Body of pancreas (tissue), 4 donors: ENCODE data around the gene NRP1. TPM values are rescaled to one million over a fixed set of nuclear protein-coding genes. Genes with fewer than 3 reads are reported as not detected.

Experiments used
- ATAC-seq: fragments of 150-250 bp; one replicate; pipeline ENCODE4 v1.9.1; 2016
- DNase-seq, 4 donors: peaks; one replicate each; pipeline ENCODE4 v3.0.0-alpha.2; 2019
- H3K27ac ChIP-seq, 4 donors: fragments of 200-600 bp; sonication (generic); 1 replicate in 3 of 4; 2 replicates in 1 of 4; pipeline versions ENCODE4 v1.5.1 to v1.6.1; 2016 to 2019; ENCODE audit warnings: mild to moderate bottlenecking in 1 of 4, mixed read lengths in 1 of 4, moderate library complexity in 1 of 4
- H3K27me3 ChIP-seq, 2 donors: fragments of 200-600 bp; sonication (generic); one replicate each; pipeline ENCODE4 v1.6.0; 2016; ENCODE audit warnings: mild to moderate bottlenecking in 1 of 2
- H3K36me3 ChIP-seq, 2 donors: fragments of 200-600 bp; sonication (generic); replicated peaks in 1 of 2; 2 replicates each; pipeline ENCODE4 v1.5.1; 2016; ENCODE audit warnings: low read depth in 2 of 2; ENCODE audit not compliant: insufficient read depth in 1 of 2
- H3K4me1 ChIP-seq: fragments of 200-600 bp; sonication (generic); one replicate; pipeline ENCODE4 v1.6.0; 2016
- H3K4me3 ChIP-seq, 2 donors: fragments of 200-600 bp; sonication (generic); 1 replicate in 1 of 2; 2 replicates in 1 of 2; pipeline ENCODE4 v1.5.1; 2016 to 2019
- H3K9me3 ChIP-seq, 3 donors: fragments of 200-600 bp; sonication (generic); 1 replicate in 2 of 3; 2 replicates in 1 of 3; pipeline ENCODE4 v1.5.1; 2016
- POLR2A ChIP-seq, 3 donors: fragments of 450-650 bp; IDR thresholded peaks; one replicate each; pipeline ENCODE4 v1.6.1; 2016; ENCODE audit warnings: antibody characterized with exemption in 3 of 3, mild to moderate bottlenecking in 2 of 3
- WGBS, 2 donors: methylation state at CpG; one replicate each; pipeline ENCODE4 v1.1.5; 2017; 5-methylcytosine and 5-hydroxymethylcytosine counted together
- intact Hi-C: fragments of 100-400 bp; cut with DNase I; formaldehyde crosslinking; loops from one replicate; pipeline ENCODE4 v1.15.1; 2023
- total RNA-seq, 2 donors: library from RNA; depleted of rRNA; stranded (reverse); fragments of >200 nt; gene quantifications; one replicate each; pipeline ENCODE4 v1.1.0, GENCODE V29; 2016
- TF ChIP-seq, protein P1 (sequence below), 7 experiments: fragments of 450-650 bp in 4 of 7; fragments of 200-600 bp in 3 of 7; sonication (generic) in 3 of 7; IDR thresholded peaks; one replicate each; pipeline ENCODE4 v1.5.1; 2016 to 2019; ENCODE audit warnings: antibody characterized with exemption in 7 of 7

Gene NRP1
- total RNA-seq, 2 donors from 2014 or later: 37.6 to 62.6 TPM

DNA sequence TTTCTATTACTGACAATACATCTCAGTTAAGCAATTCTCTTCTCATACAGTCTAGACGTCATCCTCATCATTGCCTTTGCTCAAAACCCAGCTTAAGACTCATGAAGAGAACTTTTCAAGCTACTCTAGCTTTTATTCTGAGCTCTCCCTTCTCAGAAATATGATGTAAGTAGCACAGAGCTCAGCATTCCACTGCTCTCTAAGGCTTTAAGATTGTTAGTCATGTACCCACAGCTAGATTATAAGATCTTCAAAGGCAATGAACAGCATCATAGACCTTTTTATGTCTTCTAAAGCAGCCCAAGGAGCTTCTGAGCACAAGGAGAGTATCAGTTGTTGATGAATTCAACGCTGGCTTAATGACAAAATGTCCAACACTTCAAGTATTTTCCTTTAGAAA, 119.3 kb downstream of the NRP1 start:
- ATAC-seq: no peak
- WGBS, 2 donors: 86 to 89% methylated on average over 2 of the region's 2 CpGs
- H3K27ac ChIP-seq: peak overlapping the region in 1 of 4 donors; percentile 9

DNA sequence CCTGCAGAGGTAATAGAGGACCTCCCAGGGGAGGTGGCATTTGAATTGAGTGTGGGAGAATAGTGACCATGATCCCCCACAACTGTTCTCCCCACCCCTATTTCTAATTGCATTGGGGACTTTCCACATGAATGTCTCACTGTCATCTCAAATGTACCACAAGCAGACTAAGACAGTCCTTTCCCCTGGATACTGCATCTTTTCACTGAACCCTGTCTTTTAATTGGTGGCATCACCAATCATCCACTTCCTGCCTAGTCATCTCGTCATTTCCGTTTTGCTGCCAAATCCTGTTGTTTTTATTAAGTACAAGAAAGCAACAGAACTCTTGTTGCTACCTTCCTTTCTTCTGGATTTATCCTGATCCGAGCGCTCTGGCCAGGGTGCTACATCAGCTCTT, 120.3 kb downstream of the NRP1 start:
- H3K36me3 ChIP-seq: no peaks in the 10 kb centered on the region
- H3K27ac ChIP-seq: no peak overlapping the region
- H3K27me3 ChIP-seq: no peaks in the 10 kb centered on the region
- no peak for TF ChIP-seq POLR2A (IDR thresholded peaks at IDR 0.05)
- TF ChIP-seq, protein P1, sequence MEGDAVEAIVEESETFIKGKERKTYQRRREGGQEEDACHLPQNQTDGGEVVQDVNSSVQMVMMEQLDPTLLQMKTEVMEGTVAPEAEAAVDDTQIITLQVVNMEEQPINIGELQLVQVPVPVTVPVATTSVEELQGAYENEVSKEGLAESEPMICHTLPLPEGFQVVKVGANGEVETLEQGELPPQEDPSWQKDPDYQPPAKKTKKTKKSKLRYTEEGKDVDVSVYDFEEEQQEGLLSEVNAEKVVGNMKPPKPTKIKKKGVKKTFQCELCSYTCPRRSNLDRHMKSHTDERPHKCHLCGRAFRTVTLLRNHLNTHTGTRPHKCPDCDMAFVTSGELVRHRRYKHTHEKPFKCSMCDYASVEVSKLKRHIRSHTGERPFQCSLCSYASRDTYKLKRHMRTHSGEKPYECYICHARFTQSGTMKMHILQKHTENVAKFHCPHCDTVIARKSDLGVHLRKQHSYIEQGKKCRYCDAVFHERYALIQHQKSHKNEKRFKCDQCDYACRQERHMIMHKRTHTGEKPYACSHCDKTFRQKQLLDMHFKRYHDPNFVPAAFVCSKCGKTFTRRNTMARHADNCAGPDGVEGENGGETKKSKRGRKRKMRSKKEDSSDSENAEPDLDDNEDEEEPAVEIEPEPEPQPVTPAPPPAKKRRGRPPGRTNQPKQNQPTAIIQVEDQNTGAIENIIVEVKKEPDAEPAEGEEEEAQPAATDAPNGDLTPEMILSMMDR (IDR thresholded peaks at IDR 0.05): no peak
- H3K4me3 ChIP-seq: no peak overlapping the region
- WGBS, 2 donors: 73 to 88% methylated on average over 4 of the region's 4 CpGs
- no peak for ATAC-seq
- no peaks in the 10 kb centered on the region for H3K9me3 ChIP-seq
- no peak for DNase-seq
- intact Hi-C loops: no loop called here
- H3K4me1 ChIP-seq: no peaks in the 10 kb centered on the region

More for the DNA sequence above, 119.3 kb downstream of the NRP1 start:
- Histone ChIP-seq H3K4me1 (no peaks in the 10 kb centered on the region), H3K4me3 (no peak overlapping the region), H3K36me3 (no peaks in the 10 kb centered on the region), H3K27me3 (no peaks in the 10 kb centered on the region), H3K9me3 (no peaks in the 10 kb centered on the region)
- TF ChIP-seq POLR2A (IDR thresholded peaks at IDR 0.05): no peak
- TF ChIP-seq, protein P1 (IDR thresholded peaks at IDR 0.05): no peak
- no peak for DNase-seq
- intact Hi-C loops: no loop called here

DNA sequence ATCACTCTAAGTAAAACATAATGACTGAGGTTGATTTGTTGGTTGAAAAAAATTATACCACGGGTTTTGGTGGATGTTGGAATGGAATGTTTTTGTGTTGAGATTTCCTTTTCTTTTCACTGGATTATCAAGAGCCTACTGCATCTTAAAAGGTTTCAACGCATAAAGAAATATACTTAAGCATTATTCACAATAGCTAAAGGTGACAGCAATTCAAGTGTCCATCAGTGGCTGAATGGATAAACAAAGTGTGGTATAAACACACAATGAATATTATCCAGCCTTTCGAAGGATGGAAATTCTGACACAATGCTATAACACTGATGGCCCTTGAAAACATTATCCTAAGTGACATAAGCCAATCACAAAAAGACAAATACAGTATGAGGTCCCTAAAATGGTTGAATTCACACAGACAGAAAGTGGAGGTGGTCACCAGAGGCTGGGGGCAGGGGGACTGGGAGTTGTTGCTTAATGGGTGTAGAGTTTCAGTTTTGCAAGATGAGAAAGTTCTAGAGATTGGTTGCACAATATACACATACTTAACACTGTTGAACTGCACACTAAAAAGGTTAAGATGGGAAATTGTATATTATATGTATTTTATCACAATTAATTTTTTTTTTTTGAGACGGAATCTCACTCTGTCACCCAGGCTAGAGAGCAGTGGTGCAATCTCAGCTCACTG, 122.3 kb downstream of the NRP1 start:
- Histone ChIP-seq H3K27me3 (no peaks in the 10 kb centered on the region), H3K36me3 (peaks cover 0 to 2% of the 10 kb centered on the region in 2 donors), H3K9me3 (no peaks in the 10 kb centered on the region), H3K27ac (no peak overlapping the region), H3K4me1 (peaks cover 12% of the 10 kb centered on the region), H3K4me3 (no peak overlapping the region)
- intact Hi-C loops: no loop called here
- DNase-seq (no peak), ATAC-seq (no peak)
- TF ChIP-seq, protein P1 (IDR thresholded peaks at IDR 0.05): no peak
- TF ChIP-seq POLR2A (IDR thresholded peaks at IDR 0.05): no peak
- 81 to 86% methylated on average over 4 of the region's 4 CpGs for WGBS, 2 donors

DNA sequence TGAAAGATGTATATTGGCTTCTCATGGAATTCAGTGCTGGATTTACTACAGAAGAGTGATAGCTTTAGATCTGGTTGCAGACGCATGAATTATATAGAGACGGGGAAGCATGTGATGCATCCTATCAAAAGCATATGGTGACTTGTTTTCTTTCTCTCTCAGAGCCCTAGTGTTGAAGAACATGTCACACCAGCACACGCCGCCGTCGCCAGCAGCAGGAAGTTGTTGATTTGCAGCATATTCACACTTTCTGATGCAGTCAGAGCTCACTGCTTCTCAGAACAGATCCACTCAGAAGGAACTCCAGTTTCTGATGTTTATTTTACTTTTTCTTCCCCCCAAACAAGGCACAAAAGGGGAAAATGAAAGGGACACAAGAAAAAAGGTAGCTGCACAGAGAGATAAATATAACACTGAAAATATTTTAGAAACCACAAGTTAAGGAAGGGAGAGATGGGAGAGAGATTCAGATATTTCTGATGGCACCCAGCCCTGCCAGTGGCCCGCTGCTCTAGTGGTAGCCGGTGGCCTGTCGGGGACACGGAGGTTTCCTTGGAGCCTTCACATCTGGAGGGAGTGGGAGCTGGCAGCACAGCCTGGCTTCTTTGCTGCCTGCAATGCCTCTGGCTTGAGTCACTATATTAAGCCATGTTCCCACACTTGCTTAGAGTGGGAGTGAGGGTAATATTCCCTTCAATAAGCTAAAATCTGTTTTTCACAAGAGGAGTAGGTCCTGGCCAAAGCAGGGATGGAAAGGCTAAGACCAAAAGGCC, 123.2 kb downstream of the NRP1 start:
- peak in 1 of 4 donors; percentile 32 for DNase-seq
- intact Hi-C loops: no loop called here
- H3K4me1 ChIP-seq: peaks cover 12% of the 10 kb centered on the region
- no peaks in the 10 kb centered on the region for H3K27me3 ChIP-seq
- no peak overlapping the region for H3K4me3 ChIP-seq
- H3K27ac ChIP-seq: peak overlapping the region in 1 of 4 donors; percentile 20
- TF ChIP-seq, protein P1 (IDR thresholded peaks at IDR 0.05): no peak
- no peak for TF ChIP-seq POLR2A (IDR thresholded peaks at IDR 0.05)
- H3K9me3 ChIP-seq: no peaks in the 10 kb centered on the region
- 65 to 87% methylated on average over 10 of the region's 10 CpGs for WGBS, 2 donors
- H3K36me3 ChIP-seq: peaks cover 0 to 2% of the 10 kb centered on the region in 2 donors
- ATAC-seq: peak; percentile 22
